SK-N-SH (cell line): Measurements from ENCODE around the gene STYK1. TPM values are rescaled to one million over a fixed set of nuclear protein-coding genes. Genes with fewer than 3 reads are reported as not detected.

Experiments
- CTCF ChIA-PET: fragments of 300-600, 350-600 bp; formaldehyde crosslinking; extraction: SDS; loops from one replicate; lab custom pipeline; 2021; lab: Yijun Ruan, JAX
- POLR2A ChIA-PET: fragments of 350-600 bp; sonication (Branson Sonifier 250); formaldehyde crosslinking; extraction: SDS; loops from one replicate; lab custom pipeline; 2020; ENCODE audit warnings: antibody characterized with exemption, inconsistent platforms; lab: Yijun Ruan, JAX
- DNase-seq: peaks from one replicate; pipeline ENCODE4 v3.0.0; 2012
- H2AFZ ChIP-seq: fragments of 200-600 bp; sonication (generic); 2 replicates; pipeline ENCODE4 v1.8.1; 2016; ENCODE audit warnings: antibody characterized with exemption, mild to moderate bottlenecking, low read depth
- H3F3A ChIP-seq: fragments of 200-600 bp; sonication (generic); replicated peaks from 2 replicates; pipeline ENCODE3; 2016; ENCODE audit warnings: antibody characterized with exemption, mild to moderate bottlenecking; ENCODE audit not compliant: insufficient read depth
- H3K27ac ChIP-seq, 2 experiments: fragments of 200-500 bp in 1 of 2; fragments of 200-600 bp in 1 of 2; sonication (Bioruptor generic) in 1 of 2; sonication (generic), shearing (Covaris generic) in 1 of 2; 2 replicates each; pipeline versions ENCODE4 v1.5.1 to v1.6.1; 2014 to 2016; ENCODE audit warnings: low read depth in 2 of 2, inconsistent platforms in 1 of 2, low read length in 1 of 2, mild to moderate bottlenecking in 1 of 2, mixed read lengths in 1 of 2
- H3K27me3 ChIP-seq: fragments of 200-600 bp; sonication (generic), shearing (Covaris generic); 2 replicates; pipeline ENCODE4 v1.6.1; 2016; ENCODE audit warnings: mixed run types; ENCODE audit not compliant: insufficient read depth
- H3K36me3 ChIP-seq, 2 experiments: fragments of 200-500 bp in 1 of 2; fragments of 200-600 bp in 1 of 2; sonication (Bioruptor generic) in 1 of 2; sonication (generic) in 1 of 2; replicated peaks in 1 of 2; 2 replicates each; pipeline versions ENCODE3 to v1.5.1; 2014 to 2016; ENCODE audit warnings: low read length in 1 of 2, mild to moderate bottlenecking in 1 of 2; ENCODE audit not compliant: insufficient read depth in 2 of 2, control insufficient read depth in 1 of 2
- H3K4me1 ChIP-seq, 2 experiments: fragments of 200-500 bp in 1 of 2; fragments of 200-600 bp in 1 of 2; sonication (Bioruptor generic) in 1 of 2; sonication (generic), shearing (Covaris generic) in 1 of 2; 2 replicates each; pipeline versions ENCODE4 v1.5.1 to v1.6.1; 2014 to 2016; ENCODE audit warnings: low read depth in 1 of 2, low read length in 1 of 2, mixed run types in 1 of 2; ENCODE audit not compliant: insufficient read depth in 2 of 2, control insufficient read depth in 1 of 2
- H3K4me2 ChIP-seq: fragments of 200-600 bp; sonication (generic), shearing (Covaris generic); 2 replicates; pipeline ENCODE4 v1.6.1; 2017; ENCODE audit warnings: mixed run types
- H3K4me3 ChIP-seq, 2 experiments: fragments of 200-500 bp in 1 of 2; fragments of 200-600 bp in 1 of 2; sonication (Bioruptor generic) in 1 of 2; sonication (generic), shearing (Covaris generic) in 1 of 2; 2 replicates each; pipeline versions ENCODE4 v1.5.1 to v1.8.1; 2014 to 2016; ENCODE audit warnings: low read depth in 2 of 2, inconsistent platforms in 1 of 2, low read length in 1 of 2, mild to moderate bottlenecking in 1 of 2, mixed read lengths in 1 of 2, moderate library complexity in 1 of 2
- H3K79me2 ChIP-seq: fragments of 200-600 bp; sonication (generic); 2 replicates; pipeline ENCODE4 v1.8.1; 2017; ENCODE audit warnings: mild to moderate bottlenecking; ENCODE audit not compliant: insufficient read depth
- H3K9ac ChIP-seq: fragments of 200-600 bp; sonication (generic); 2 replicates; pipeline ENCODE4 v1.6.1; 2017; ENCODE audit warnings: mixed run types
- H3K9me2 ChIP-seq: fragments of 200-600 bp; sonication (generic); 2 replicates; pipeline ENCODE4 v1.6.1; 2017; ENCODE audit warnings: mixed run types
- H3K9me3 ChIP-seq: fragments of 200-600 bp; sonication (generic); 2 replicates; pipeline ENCODE4 v1.6.1; 2017; ENCODE audit warnings: mixed run types, mild to moderate bottlenecking, moderate library complexity
- H4K20me1 ChIP-seq: fragments of 200-600 bp; sonication (generic); 2 replicates; pipeline ENCODE4 v1.6.1; 2017; ENCODE audit warnings: mild to moderate bottlenecking, mixed run types; ENCODE audit not compliant: insufficient read depth
- ELF1 ChIP-seq: IDR thresholded peaks from 2 replicates; pipeline ENCODE4 v1.4.0; 2012
- FOXJ3 ChIP-seq: sonication (generic); formaldehyde crosslinking; IDR thresholded peaks from 2 replicates; pipeline ENCODE4 v1.5.1; 2020; ENCODE audit warnings: mild to moderate bottlenecking, missing genetic modification reagents
- GABPA ChIP-seq: IDR thresholded peaks from 2 replicates; pipeline ENCODE4 v1.4.0; 2012; ENCODE audit warnings: low read depth, mild to moderate bottlenecking
- IRF3 ChIP-seq: fragments of 150-350 bp; IDR thresholded peaks from 2 replicates; pipeline ENCODE4 v1.6.1; 2016; ENCODE audit warnings: mild to moderate bottlenecking, low read depth, low read length
- JUND ChIP-seq: IDR thresholded peaks from 2 replicates; pipeline ENCODE4 v1.4.0; 2012
- MAX ChIP-seq: IDR thresholded peaks from 2 replicates; pipeline ENCODE4 v1.4.0; 2012; ENCODE audit warnings: low read depth
- MXI1 ChIP-seq: IDR thresholded peaks from 2 replicates; pipeline ENCODE4 v1.6.1; 2012; ENCODE audit warnings: mild to moderate bottlenecking, low read depth, low read length, improper control_type of control experiment
- NFIC ChIP-seq: IDR thresholded peaks from 2 replicates; pipeline ENCODE4 v1.4.0; 2012; ENCODE audit warnings: borderline replicate concordance
- PBX3 ChIP-seq: IDR thresholded peaks from 2 replicates; pipeline ENCODE4; 2012
- POLR2AphosphoS5 ChIP-seq: IDR thresholded peaks from 2 replicates; pipeline ENCODE4 v1.6.1; 2012; ENCODE audit warnings: low read depth, low read length
- RAD21 ChIP-seq: IDR thresholded peaks from 2 replicates; pipeline ENCODE4 v1.6.1; 2012; ENCODE audit warnings: mild to moderate bottlenecking, low read length
- RFX5 ChIP-seq: IDR thresholded peaks from 2 replicates; pipeline ENCODE4 v1.6.1; 2012; ENCODE audit warnings: mild to moderate bottlenecking, improper control_type of control experiment, low read length
- YY1 ChIP-seq: IDR thresholded peaks from 2 replicates; pipeline ENCODE4 v1.4.0; 2012; ENCODE audit warnings: low read depth, mild to moderate bottlenecking
- ZBTB33 ChIP-seq: IDR thresholded peaks from 2 replicates; pipeline ENCODE4 v1.4.0; 2012; ENCODE audit warnings: low read depth, borderline replicate concordance
- WGBS: methylation state at CpG from one replicate; pipeline ENCODE4 v1.1.6; 2017; ENCODE audit warnings: low lambda C conversion rate; 5-methylcytosine and 5-hydroxymethylcytosine counted together
- polyA plus RNA-seq, 3 experiments: library from polyadenylated mRNA; depleted of rRNA; stranded (reverse); fragments of >200 nt; gene quantifications; 2 replicates each; pipeline ENCODE4 v1.2.3, GENCODE V29; 2012

The STYK1 gene
- polyA plus RNA-seq, 1 of the 3 experiments (the other 2 are of a cell fraction): not detected

DNA sequence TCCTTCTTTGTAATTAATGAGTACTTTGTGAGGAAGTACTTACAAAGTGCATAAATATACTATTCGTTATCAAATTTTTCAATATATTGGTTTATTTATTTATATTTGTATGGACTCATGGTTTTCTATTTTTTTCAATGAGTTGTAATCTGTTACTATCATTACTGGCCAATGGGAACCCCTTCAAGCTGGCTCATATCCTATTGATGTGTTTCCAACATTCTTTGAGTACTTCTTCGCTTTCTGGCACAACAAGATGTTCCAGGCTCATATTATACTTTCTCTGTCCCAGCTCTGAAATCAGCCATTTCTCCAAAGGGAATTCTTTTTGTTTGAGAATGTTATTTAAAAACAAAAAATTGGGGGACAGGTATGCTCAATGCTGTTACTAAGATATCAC lies 31.8 kb upstream of the STYK1 start:
- no peaks in the 10 kb centered on the region for H3K9me3 ChIP-seq
- H3K9ac ChIP-seq: no peak overlapping the region
- H3K27me3 ChIP-seq: peaks cover 10% of the 10 kb centered on the region; the same call in 1 of the 2 replicates
- H3K4me1 ChIP-seq: no peaks in the 10 kb centered on the region
- ChIA-PET CTCF (no interaction called here), POLR2A (no interaction called here)
- H3K79me2 ChIP-seq: no peaks in the 10 kb centered on the region
- H3K4me3 ChIP-seq: no peak overlapping the region
- no peaks in the 10 kb centered on the region for H3F3A ChIP-seq
- TF ChIP-seq RFX5 (peak; percentile 61; the same call in 1 of the 2 replicates), NFIC (no peak)
- H4K20me1 ChIP-seq: no peaks in the 10 kb centered on the region
- DNase-seq: no peak
- no peaks in the 10 kb centered on the region for H3K36me3 ChIP-seq
- WGBS: 19% methylated on average over 2 of the region's 2 CpGs
- no peak overlapping the region for H3K4me2 ChIP-seq
- no peak overlapping the region for H3K27ac ChIP-seq
- no peaks in the 10 kb centered on the region for H3K9me2 ChIP-seq
- no peak overlapping the region for H2AFZ ChIP-seq

DNA sequence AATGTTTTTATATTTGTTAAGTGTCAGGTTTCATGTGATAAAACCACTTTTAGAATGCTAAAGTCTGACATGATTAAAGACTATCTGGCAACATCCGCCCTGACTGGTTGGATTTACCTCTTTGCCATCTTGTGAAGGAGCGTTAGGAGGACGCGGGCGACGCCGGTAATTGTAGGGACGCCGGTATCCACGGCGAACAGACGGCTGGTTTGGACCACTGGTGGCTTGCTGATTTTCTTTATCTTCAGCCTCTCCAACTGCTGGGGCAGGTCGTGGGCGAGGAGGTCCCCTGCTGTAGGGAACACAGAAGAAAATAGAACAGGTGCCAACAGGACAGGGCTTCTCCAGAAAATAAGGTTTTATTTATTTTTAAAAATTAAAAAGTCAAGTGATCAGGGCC lies 28.0 kb upstream of the STYK1 start:
- Histone ChIP-seq H3K9me3 (no peaks in the 10 kb centered on the region), H3K4me1 (no peaks in the 10 kb centered on the region), H3K79me2 (no peaks in the 10 kb centered on the region), H3K4me3 (no peak overlapping the region), H3K27me3 (peaks cover 7% of the 10 kb centered on the region; the same call in 1 of the 2 replicates), H3K27ac (no peak overlapping the region), H3K4me2 (no peak overlapping the region), H3K36me3 (no peaks in the 10 kb centered on the region), H3K9me2 (no peaks in the 10 kb centered on the region), H3K9ac (no peak overlapping the region), H3F3A (no peaks in the 10 kb centered on the region), H2AFZ (no peak overlapping the region), H4K20me1 (no peaks in the 10 kb centered on the region)
- no peak for DNase-seq
- CTCF ChIA-PET: no interaction called here
- TF ChIP-seq MXI1 (no peak), ELF1 (no peak), MAX (no peak), YY1 (no peak), ZBTB33 (no peak), RAD21 (no peak), POLR2AphosphoS5 (no peak), PBX3 (no peak), JUND (no peak), IRF3 (no peak), RFX5 (no peak), FOXJ3 (CRISPR knock-in tag) (no peak), GABPA (no peak)
- POLR2A ChIA-PET: no interaction called here
- WGBS: 55% methylated on average over 14 of the region's 14 CpGs
